Skeletal muscle satellite cell (primary cell): Measurements from ENCODE around the gene TBC1D19. TPM values are rescaled to one million over a fixed set of nuclear protein-coding genes. Genes with fewer than 3 reads are reported as not detected.

ENCODE experiments used
- H3K27me3 ChIP-seq: 2 replicates; pipeline ENCODE4 v1.7.0; 2013; ENCODE audit warnings: low read length; ENCODE audit not compliant: control insufficient read depth, insufficient read depth
- H3K36me3 ChIP-seq: 2 replicates; pipeline ENCODE4 v1.7.0; 2013; ENCODE audit warnings: mild to moderate bottlenecking, control low read depth, low read length; ENCODE audit not compliant: insufficient read depth
- H3K4me1 ChIP-seq: 2 replicates; pipeline ENCODE4 v1.7.0; 2013; ENCODE audit warnings: low read length; ENCODE audit not compliant: control insufficient read depth, insufficient read depth
- H3K4me2 ChIP-seq: 2 replicates; pipeline ENCODE4 v1.7.0; 2013; ENCODE audit warnings: mild to moderate bottlenecking, low read length
- H3K4me3 ChIP-seq: 2 replicates; pipeline ENCODE4 v1.7.0; 2013; ENCODE audit warnings: low read length
- H3K9ac ChIP-seq: 2 replicates; pipeline ENCODE4 v1.7.0; 2013; ENCODE audit warnings: mild to moderate bottlenecking, low read depth, low read length, moderate library complexity
- H3K9me3 ChIP-seq: replicated peaks from 2 replicates; pipeline ENCODE4 v1.7.0; 2013; ENCODE audit warnings: mild to moderate bottlenecking, control low read depth, low read length
- small RNA-seq: library from RNA; depleted of rRNA; stranded (forward); fragments of <200 nt; gene quantifications from one replicate; pipeline ENCODE3, GENCODE V24; 2012

Gene TBC1D19

DNA sequence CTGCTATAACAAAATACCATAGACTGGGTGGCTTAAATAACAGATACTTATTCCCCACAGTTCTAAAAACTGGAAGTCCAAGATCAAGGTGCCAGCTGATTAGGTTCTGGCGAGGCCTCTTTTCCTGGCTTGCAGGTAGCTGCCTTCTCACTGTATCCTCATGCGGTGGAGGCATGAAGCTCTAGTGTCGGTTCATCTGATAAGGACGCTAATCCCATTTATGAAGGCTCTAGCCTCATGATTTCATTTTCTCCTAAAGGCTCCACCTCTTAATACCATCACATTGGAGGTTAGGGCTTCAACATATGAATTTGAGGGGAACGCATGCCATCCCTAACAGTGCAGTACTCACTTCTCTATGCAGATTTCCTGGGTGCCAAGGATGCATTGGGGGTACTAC lies 218.9 kb downstream of the TBC1D19 start:
- Histone ChIP-seq H3K9me3 (no peaks in the 10 kb centered on the region), H3K4me1 (peaks cover 22% of the 10 kb centered on the region), H3K4me2 (no peak overlapping the region), H3K36me3 (no peaks in the 10 kb centered on the region), H3K27me3 (no peaks in the 10 kb centered on the region), H3K4me3 (no peak overlapping the region), H3K9ac (no peak overlapping the region)

DNA sequence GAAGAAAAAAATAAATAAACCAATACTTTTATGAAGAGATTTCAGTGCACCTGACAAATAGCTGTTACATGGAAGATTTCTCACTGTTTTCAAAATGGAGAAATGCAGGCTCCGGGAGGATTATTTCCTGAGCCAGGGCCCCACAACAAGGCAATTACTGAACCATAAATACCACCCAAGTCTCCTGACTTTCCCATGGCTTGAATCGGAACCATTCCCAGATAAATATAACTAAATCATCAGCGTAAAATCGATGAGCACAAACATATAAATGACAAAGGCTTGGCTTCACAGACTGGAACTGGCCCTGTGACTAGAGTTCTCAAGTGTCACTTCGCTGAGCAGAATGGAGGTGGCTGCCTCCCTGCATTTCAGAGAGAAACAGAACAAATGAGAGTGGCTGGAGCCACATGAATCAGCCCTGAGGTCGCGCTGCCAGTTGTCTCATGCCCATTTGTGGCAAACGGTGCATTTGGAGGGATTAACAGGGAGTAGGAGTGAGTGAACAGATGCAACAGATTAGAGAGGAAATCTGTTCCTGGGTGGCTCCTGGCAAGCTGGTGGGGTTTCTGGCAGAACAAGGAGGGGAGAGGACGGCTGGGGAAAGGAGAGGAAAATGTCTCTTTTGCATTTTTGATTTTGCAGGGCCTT lies 219.5 kb downstream of the TBC1D19 start:
- Histone ChIP-seq H3K36me3 (no peaks in the 10 kb centered on the region), H3K27me3 (no peaks in the 10 kb centered on the region), H3K4me1 (peaks cover 22% of the 10 kb centered on the region), H3K9ac (no peak overlapping the region), H3K9me3 (no peaks in the 10 kb centered on the region), H3K4me3 (no peak overlapping the region), H3K4me2 (peak overlapping the region; percentile 27)

DNA sequence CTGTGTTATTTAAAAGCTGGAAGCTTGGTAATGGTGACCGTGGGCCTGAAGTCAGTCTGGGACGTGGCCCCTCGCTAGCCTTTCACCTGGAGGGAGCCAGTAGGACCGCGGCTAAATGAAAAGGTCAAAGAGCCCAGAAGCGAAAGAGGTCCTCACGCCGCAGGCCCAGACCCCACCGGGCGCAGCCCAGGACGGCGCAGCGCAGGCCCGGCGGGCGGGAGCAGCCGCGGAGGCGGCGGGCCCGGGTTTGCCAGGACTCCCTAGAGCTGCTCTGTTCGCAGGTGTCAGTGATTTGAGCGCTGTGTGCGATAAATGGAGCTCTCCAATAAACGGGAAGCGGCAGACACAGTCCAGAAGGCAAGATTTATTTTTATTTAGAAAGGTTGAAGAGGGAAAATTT lies 220.6 kb downstream of the TBC1D19 start:
- H3K9ac ChIP-seq = no peak overlapping the region
- peaks cover 22% of the 10 kb centered on the region for H3K4me1 ChIP-seq
- H3K36me3 ChIP-seq = no peaks in the 10 kb centered on the region
- no peak overlapping the region for H3K4me3 ChIP-seq
- no peaks in the 10 kb centered on the region for H3K27me3 ChIP-seq
- H3K9me3 ChIP-seq = no peaks in the 10 kb centered on the region
- no peak overlapping the region for H3K4me2 ChIP-seq

- Histone ChIP-seq H3K4me2 (no peak overlapping the region), H3K4me3 (no peak overlapping the region), H3K36me3 (no peaks in the 10 kb centered on the region)
Observed at GRCh38 chr4:26804925-26805324, 221.0 kb downstream of the TBC1D19 start.

More at GRCh38 chr4:26804925-26805324, 221.0 kb downstream of the TBC1D19 start:
- Histone ChIP-seq H3K9me3 (no peaks in the 10 kb centered on the region), H3K4me1 (peaks cover 22% of the 10 kb centered on the region), H3K9ac (no peak overlapping the region), H3K27me3 (no peaks in the 10 kb centered on the region)

Small RNA genes within 50 kb of the gene (small RNA-seq; reads per million reads assigned to genes)
- gene RF00284 = not detected
